HepG2 (cell line): Measurements from ENCODE around the gene RBMY1J. TPM values are rescaled to one million over a fixed set of nuclear protein-coding genes. Genes with fewer than 3 reads are reported as not detected.
"Not testable (repeated sequence)": the region's sequence is repeated elsewhere in the genome, so short reads cannot be mapped to it uniquely, and the experiment has no call there.

Source experiments
- ATAC-seq: fragments of 200-7000 bp; cut with Tn5 transposase; 3 replicates; pipeline ENCODE4 v1.9.1; 2020; ENCODE audit warnings: mild to moderate bottlenecking, moderate library complexity
- Bru-seq: library from RNA; stranded (reverse); fragments of 400-500 nt; gene quantifications from one replicate; lab custom pipeline; 2021; lab: Mats Ljungman, UMichigan
- BruChase-seq, 2 experiments: library from RNA; stranded (reverse); fragments of 400-500 nt; gene quantifications; one replicate each; lab custom pipeline; 2021; lab: Mats Ljungman, UMichigan
- BruUV-seq: library from RNA; stranded (reverse); fragments of 400-500 nt; replicated peaks from 2 replicates; lab custom pipeline; 2021; lab: Mats Ljungman, UMichigan
- CTCF ChIA-PET: fragments of 300-600 bp; formaldehyde crosslinking; extraction: SDS; loops from one replicate; lab custom pipeline; 2021; ENCODE audit warnings: low total read pairs, inconsistent platforms, low intra/inter-chr PET ratio; lab: Yijun Ruan, JAX
- POLR2A ChIA-PET: fragments of 350-600 bp; sonication (Branson Sonifier 250); formaldehyde crosslinking; loops from one replicate; lab custom pipeline; 2020; ENCODE audit warnings: antibody characterized with exemption, inconsistent platforms; lab: Yijun Ruan, JAX
- DNase-seq: peaks from one replicate; pipeline ENCODE4 v3.0.0-alpha.2; 2015; ENCODE audit warnings: low spot score
- FAIRE-seq: peaks from 3 replicates; lab custom pipeline; 2011; peaks lifted over from hg19 to GRCh38; lab: Jason Lieb, UNC
- H2AFZ ChIP-seq: one replicate; pipeline ENCODE4 v1.6.1; 2011; ENCODE audit warnings: low read length, inconsistent platforms
- H3K27ac ChIP-seq: fragments of 300-600 bp; 3 replicates; pipeline ENCODE4 v1.8.0; 2011; ENCODE audit warnings: mixed run types, mild to moderate bottlenecking, mixed read lengths, low read length, inconsistent platforms; ENCODE audit not compliant: insufficient read depth; ENCODE audit errors: extremely low read length
- H3K27me3 ChIP-seq, 2 experiments: fragments of 200-600 bp in 1 of 2; 2 replicates in 1 of 2; 3 replicates in 1 of 2; pipeline versions ENCODE4 v1.6.0 to v1.8.0; 2011; ENCODE audit warnings: low read length in 2 of 2, mild to moderate bottlenecking in 2 of 2, moderate library complexity in 2 of 2, inconsistent platforms in 1 of 2; ENCODE audit not compliant: insufficient read depth in 2 of 2, control insufficient read depth in 1 of 2
- H3K36me3 ChIP-seq, 2 experiments: fragments of 200-600 bp in 1 of 2; replicated peaks in 1 of 2; 2 replicates in 1 of 2; 3 replicates in 1 of 2; pipeline versions ENCODE4 v1.5.1 to v1.8.0; 2011; ENCODE audit warnings: low read length in 2 of 2, inconsistent platforms in 1 of 2; ENCODE audit not compliant: insufficient read depth in 2 of 2, control insufficient read depth in 1 of 2
- H3K4me1 ChIP-seq: 2 replicates; pipeline ENCODE4 v1.5.1; 2012; ENCODE audit warnings: low read length, inconsistent platforms; ENCODE audit not compliant: insufficient read depth
- H3K4me2 ChIP-seq: 2 replicates; pipeline ENCODE4 v1.6.0; 2011; ENCODE audit warnings: low read depth, low read length, inconsistent platforms
- H3K4me3 ChIP-seq, 3 experiments: fragments of 200-600 bp in 1 of 3; sonication (generic), shearing (Covaris generic) in 1 of 3; replicated peaks in 1 of 3; 2 replicates each; pipeline ENCODE4 v1.5.1; 2011 to 2016; ENCODE audit warnings: low read length in 3 of 3, inconsistent platforms in 2 of 3, low read depth in 2 of 3, mild to moderate bottlenecking in 2 of 3, control low read depth in 1 of 3, mixed read lengths in 1 of 3; ENCODE audit not compliant: insufficient read depth in 1 of 3
- H3K79me2 ChIP-seq: one replicate; pipeline ENCODE4 v1.6.1; 2011; ENCODE audit warnings: low read length, inconsistent platforms; ENCODE audit not compliant: insufficient read depth
- H3K9ac ChIP-seq: 2 replicates; pipeline ENCODE4 v1.6.0; 2011; ENCODE audit warnings: mild to moderate bottlenecking, low read depth, low read length, inconsistent platforms; ENCODE audit not compliant: insufficient read depth
- H3K9me3 ChIP-seq: 2 replicates; pipeline ENCODE4 v1.5.1; 2012; ENCODE audit warnings: mild to moderate bottlenecking, low read length
- H4K20me1 ChIP-seq: 2 replicates; pipeline ENCODE4 v1.6.0; 2011; ENCODE audit warnings: inconsistent platforms, mild to moderate bottlenecking, low read length, moderate library complexity; ENCODE audit not compliant: insufficient read depth
- NFIC ChIP-seq: IDR thresholded peaks from 2 replicates; pipeline ENCODE4 v1.6.1; 2012; ENCODE audit warnings: mild to moderate bottlenecking, low read length, inconsistent platforms
- ZBTB7A ChIP-seq: sonication (generic); formaldehyde crosslinking; IDR thresholded peaks from 2 replicates; pipeline ENCODE4 v1.8.0; 2022; ENCODE audit warnings: mild to moderate bottlenecking, missing genetic modification reagents
- ZNF354B ChIP-seq: sonication (generic); formaldehyde crosslinking; IDR thresholded peaks from 2 replicates; pipeline ENCODE4 v1.8.0; 2022; ENCODE audit warnings: mild to moderate bottlenecking, missing genetic modification reagents
- WGBS: methylation state at CpG from one replicate; pipeline ENCODE4 v1.1.6; 2017; ENCODE audit warnings: low lambda C conversion rate; 5-methylcytosine and 5-hydroxymethylcytosine counted together
- in situ Hi-C: cut with HindIII; loops from 2 replicates; pipeline ENCODE4 v1.10.0; 2017; ENCODE audit warnings: low pct_unique_long_range_greater_than_20kb; ENCODE audit not compliant: extremely low pct_ligation_motif_present
- intact Hi-C: fragments of 100-400 bp; cut with micrococcal nuclease; formaldehyde crosslinking; loops from one replicate; pipeline ENCODE4 v1.10.0; 2022; ENCODE audit not compliant: unreplicated experiment
- long read RNA-seq, 2 experiments: library from RNA in 1 of 2; library from polyadenylated mRNA in 1 of 2; stranded (forward) in 1 of 2; unstranded in 1 of 2; transcript quantifications; one replicate each; pipeline ENCODE4 v2.0.0, GENCODE V29; 2019 to 2022
- polyA minus RNA-seq, 3 experiments: library from RNA; depleted of rRNA, polyadenylated mRNA; stranded (reverse); fragments of >200 nt; gene quantifications; 2 replicates each; pipeline ENCODE4 v1.2.3, GENCODE V29; 2011; ENCODE audit warnings: low replicate concordance in 1 of 3
- polyA plus RNA-seq, 8 experiments: library from polyadenylated mRNA; depleted of rRNA in 3 of 8; stranded (reverse) in 7 of 8; unstranded in 1 of 8; fragments of >200 nt; fragmentation: Illumina TruSeq in 4 of 8; extraction: Trizol in 4 of 8; gene quantifications; 2 replicates each; pipeline versions ENCODE4 v1.2.1 to v1.2.3, GENCODE V29; 2011 to 2016; ENCODE audit warnings: low read depth in 4 of 8, missing spikeins in 1 of 8, mixed read lengths in 1 of 8; ENCODE audit not compliant: insufficient read depth in 1 of 8
- total RNA-seq, 5 experiments: library from RNA; depleted of rRNA; stranded (reverse); fragments of >200 nt; fragmentation: Illumina TruSeq; extraction: Trizol; gene quantifications; 2 replicates each; pipeline ENCODE4 v1.2.3, GENCODE V29; 2016; ENCODE audit warnings: low read depth in 1 of 5
- TF ChIP-seq, protein P1 (sequence below), 2 experiments: sonication (generic) in 1 of 2; formaldehyde crosslinking in 1 of 2; IDR thresholded peaks; 2 replicates each; pipeline versions ENCODE4 v1.6.1 to v1.9.0; 2014 to 2022; ENCODE audit warnings: antibody characterized with exemption in 1 of 2, borderline replicate concordance in 1 of 2, inconsistent platforms in 1 of 2, low read depth in 1 of 2, missing genetic modification reagents in 1 of 2

Gene RBMY1J
- not detected in 2 replicates for total RNA-seq (2016; rRNA removed; fragmentation: Illumina TruSeq; extraction: Trizol)
- not detected in 2 replicates for total RNA-seq (2016; cell fraction: cytosol; rRNA removed; fragmentation: Illumina TruSeq; extraction: Trizol; ENCODE audit: low read depth)
- not detected in 2 replicates for total RNA-seq (2016; cell fraction: insoluble cytoplasmic fraction; rRNA removed; fragmentation: Illumina TruSeq; extraction: Trizol)
- not detected in 2 replicates for total RNA-seq (2016; cell fraction: membrane; rRNA removed; fragmentation: Illumina TruSeq; extraction: Trizol)
- not detected in 2 replicates for total RNA-seq (2016; cell fraction: nucleus; rRNA removed; fragmentation: Illumina TruSeq; extraction: Trizol)
- not detected in 2 replicates for polyA plus RNA-seq (2011; rRNA removed)
- not detected in 2 replicates for polyA plus RNA-seq (2011; cell fraction: cytosol; rRNA removed)
- not detected in 2 replicates for polyA plus RNA-seq (2011; cell fraction: nucleus; rRNA removed)
- not detected in 2 replicates for polyA plus RNA-seq (2012)
- not detected in 2 replicates for polyA plus RNA-seq (2016; cell fraction: cytosol; fragmentation: Illumina TruSeq; extraction: Trizol; ENCODE audit: low read depth)
- polyA plus RNA-seq (2016; cell fraction: insoluble cytoplasmic fraction; fragmentation: Illumina TruSeq; extraction: Trizol; ENCODE audit: low read depth), result not detected in 2 replicates
- not detected in 2 replicates for polyA plus RNA-seq (2016; cell fraction: membrane; fragmentation: Illumina TruSeq; extraction: Trizol; ENCODE audit: low read depth)
- polyA plus RNA-seq (2016; cell fraction: nucleus; fragmentation: Illumina TruSeq; extraction: Trizol; ENCODE audit: insufficient read depth, low read depth), result not detected in 2 replicates
- not detected in 2 replicates for polyA minus RNA-seq (2011; rRNA and poly(A)+ RNA removed; ENCODE audit: low replicate concordance)
- not detected in 2 replicates for polyA minus RNA-seq (2011; cell fraction: cytosol; rRNA and poly(A)+ RNA removed)
- not detected in 2 replicates for polyA minus RNA-seq (2011; cell fraction: nucleus; rRNA and poly(A)+ RNA removed)
- not detected for Bru-seq, nascent RNA
- BruChase-seq, experiment 1, labeled RNA remaining after a 6-hour chase, result not detected
- not detected for BruChase-seq, experiment 2, labeled RNA remaining after a 2-hour chase
- long read RNA-seq, experiment 1, result 0 reads
- long read RNA-seq, experiment 2, result 0 reads

- BruUV-seq, intact Hi-C loops: not testable (repeated sequence)
- WGBS, result no CpG with 5 or more reads among the region's 26 CpGs
Observed at GRCh38 chrY:22403110-22403509, at the start of gene RBMY1J. Gene RBMY1J, plus strand, starts transcription at chrY:22403410. Its CDS starts 2,038 bp downstream, at chrY:22405448.

GRCh38 chrY:22367416-22367815 is 35.8 kb upstream of the RBMY1J start:
- 0% methylated on average over 1 of the region's 14 CpGs for WGBS
- Histone ChIP-seq H2AFZ (no peak overlapping the region), H3K9ac (no peak overlapping the region), H4K20me1 (no peaks in the 10 kb centered on the region), H3K9me3 (no peaks in the 10 kb centered on the region), H3K4me2 (no peak overlapping the region), H3K27me3 (no peaks in the 10 kb centered on the region)
- in situ Hi-C loops, result no loop called here
- intact Hi-C loops, result no loop called here
- TF ChIP-seq, protein P1, sequence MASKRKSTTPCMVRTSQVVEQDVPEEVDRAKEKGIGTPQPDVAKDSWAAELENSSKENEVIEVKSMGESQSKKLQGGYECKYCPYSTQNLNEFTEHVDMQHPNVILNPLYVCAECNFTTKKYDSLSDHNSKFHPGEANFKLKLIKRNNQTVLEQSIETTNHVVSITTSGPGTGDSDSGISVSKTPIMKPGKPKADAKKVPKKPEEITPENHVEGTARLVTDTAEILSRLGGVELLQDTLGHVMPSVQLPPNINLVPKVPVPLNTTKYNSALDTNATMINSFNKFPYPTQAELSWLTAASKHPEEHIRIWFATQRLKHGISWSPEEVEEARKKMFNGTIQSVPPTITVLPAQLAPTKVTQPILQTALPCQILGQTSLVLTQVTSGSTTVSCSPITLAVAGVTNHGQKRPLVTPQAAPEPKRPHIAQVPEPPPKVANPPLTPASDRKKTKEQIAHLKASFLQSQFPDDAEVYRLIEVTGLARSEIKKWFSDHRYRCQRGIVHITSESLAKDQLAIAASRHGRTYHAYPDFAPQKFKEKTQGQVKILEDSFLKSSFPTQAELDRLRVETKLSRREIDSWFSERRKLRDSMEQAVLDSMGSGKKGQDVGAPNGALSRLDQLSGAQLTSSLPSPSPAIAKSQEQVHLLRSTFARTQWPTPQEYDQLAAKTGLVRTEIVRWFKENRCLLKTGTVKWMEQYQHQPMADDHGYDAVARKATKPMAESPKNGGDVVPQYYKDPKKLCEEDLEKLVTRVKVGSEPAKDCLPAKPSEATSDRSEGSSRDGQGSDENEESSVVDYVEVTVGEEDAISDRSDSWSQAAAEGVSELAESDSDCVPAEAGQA (IDR thresholded peaks at IDR 0.05; ENCODE audit: low read depth), result no peak
- TF ChIP-seq, protein P1 (CRISPR knock-in tag; IDR thresholded peaks at IDR 0.05; ENCODE audit: borderline replicate concordance), result no peak
- TF ChIP-seq ZBTB7A (CRISPR knock-in tag), result no peak
- TF ChIP-seq NFIC, result no peak
- TF ChIP-seq ZNF354B (CRISPR knock-in tag), result no peak
- TF ChIP-seq, all 625 proteins: peak for 0
- FAIRE-seq, result no peak
- no TSS peak for BruUV-seq
- no peaks in the 10 kb centered on the region for H3K4me1 ChIP-seq
- H3K27ac ChIP-seq, result no peak overlapping the region
- no peak overlapping the region for H3K4me3 ChIP-seq
- no peaks in the 10 kb centered on the region for H3K79me2 ChIP-seq
- DNase-seq, result no peak
- ChIA-PET POLR2A (no interaction called here), CTCF (no interaction called here)
- no peak for ATAC-seq
- no peaks in the 10 kb centered on the region for H3K36me3 ChIP-seq

More at GRCh38 chrY:22403110-22403509, at the start of gene RBMY1J:
- H3K27ac ChIP-seq, DNase-seq, FAIRE-seq, H3K4me2 ChIP-seq, H3K27me3 ChIP-seq, ATAC-seq, H3K79me2 ChIP-seq, H3K9ac ChIP-seq, H3K4me3 ChIP-seq, H2AFZ ChIP-seq, in situ Hi-C loops, H4K20me1 ChIP-seq, POLR2A ChIA-PET, H3K4me1 ChIP-seq, H3K36me3 ChIP-seq, H3K9me3 ChIP-seq, CTCF ChIA-PET: not testable (repeated sequence)
